Skeletal muscle cell (primary cell): ENCODE measurements around the gene CDK4.
"Not testable (repeated sequence)": the region's sequence is repeated elsewhere in the genome, so short reads cannot be mapped to it uniquely, and the experiment has no call there.

Experiments
- DNase-seq: peaks from one replicate; pipeline ENCODE4 v3.0.0-alpha.2; 2010; ENCODE audit warnings: low read depth
- H3K4me3 ChIP-seq: 2 replicates; pipeline ENCODE4 v1.5.1; 2011; ENCODE audit warnings: low read depth, mild to moderate bottlenecking, control low read depth, low read length, moderate library complexity

Gene CDK4

GRCh38 chr12:57718641-57719528, 33.2 kb downstream of the CDK4 start:
- no peak overlapping the region for H3K4me3 ChIP-seq
- no peak for DNase-seq

DNA sequence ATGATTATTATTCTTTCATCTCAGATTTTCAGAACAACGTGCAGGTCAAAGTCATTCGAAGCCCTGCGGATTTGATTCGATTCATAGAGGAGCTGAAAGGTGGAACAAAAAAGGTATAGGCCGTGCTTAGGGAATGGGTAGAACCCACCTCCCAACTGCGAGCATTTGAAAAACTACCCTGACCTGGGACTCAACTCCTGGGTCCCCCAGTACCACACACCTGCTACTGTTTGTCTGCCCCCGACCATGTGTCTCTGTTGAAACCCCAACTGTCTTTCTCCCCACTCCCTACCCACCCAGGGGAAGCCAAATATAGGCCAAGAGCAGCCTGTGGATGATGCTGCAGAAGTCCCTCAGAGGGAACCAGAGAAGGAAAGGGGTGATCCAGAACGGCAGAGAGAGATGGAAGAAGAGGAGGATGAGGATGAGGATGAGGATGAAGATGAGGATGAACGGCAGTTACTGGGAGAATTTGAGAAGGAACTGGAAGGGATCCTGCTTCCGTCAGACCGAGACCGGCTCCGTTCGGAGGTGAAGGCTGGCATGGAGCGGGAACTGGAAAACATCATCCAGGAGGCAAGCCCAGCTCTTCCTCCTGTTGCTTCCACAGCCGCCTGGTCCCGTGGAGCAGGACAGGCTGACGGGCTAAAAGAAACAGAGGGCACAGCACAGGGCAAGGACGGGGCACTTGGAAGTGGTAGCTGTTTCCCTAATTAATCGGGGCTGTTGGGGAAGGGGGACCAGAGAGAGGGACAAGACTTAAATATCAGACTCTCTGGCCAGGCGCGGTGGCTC, 34.1 kb downstream of the CDK4 start:
- H3K4me3 ChIP-seq, result no peak overlapping the region
- no peak for DNase-seq

- no peak for DNase-seq
- no peak overlapping the region for H3K4me3 ChIP-seq
Observed at GRCh38 chr12:57717131-57717530, 35.0 kb downstream of the CDK4 start.

- no peak overlapping the region for H3K4me3 ChIP-seq
- no peak for DNase-seq
Observed at GRCh38 chr12:57716305-57716704, 35.8 kb downstream of the CDK4 start.

- no peak for DNase-seq
- H3K4me3 ChIP-seq, result no peak overlapping the region
Observed at GRCh38 chr12:57715786-57716185, 36.3 kb downstream of the CDK4 start.

DNA sequence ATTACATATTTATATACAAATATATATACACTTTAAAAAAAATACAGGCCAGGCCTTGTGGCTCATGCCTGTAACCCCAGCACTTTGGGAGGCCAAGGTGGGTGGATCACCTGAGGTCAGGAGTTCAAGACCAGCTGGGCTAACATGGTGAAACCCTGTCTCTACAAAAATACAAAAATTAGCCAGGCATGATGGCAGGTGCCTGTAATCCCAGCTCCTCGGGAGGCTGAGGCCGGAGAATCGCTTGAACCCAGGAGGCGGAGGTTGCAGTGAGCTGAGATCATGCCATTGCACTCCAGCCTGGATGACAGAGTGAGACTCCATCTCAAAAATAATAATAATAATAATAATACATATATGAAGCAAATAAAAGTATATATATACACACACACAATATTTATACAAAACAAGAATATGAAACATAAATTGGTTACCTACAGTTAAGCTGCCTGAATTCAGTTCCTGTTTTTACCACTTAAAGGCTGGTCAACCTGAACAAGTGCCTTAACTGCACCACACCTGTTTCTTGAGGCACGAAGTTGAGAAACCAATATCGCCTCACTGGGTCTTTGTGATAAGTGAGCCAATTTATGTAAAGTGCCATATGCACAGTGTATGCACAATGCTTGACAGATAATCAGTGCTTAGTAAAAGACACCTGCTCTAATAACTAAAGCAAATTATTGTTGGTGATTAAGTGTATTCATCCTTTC, 36.9 kb downstream of the CDK4 start:
- not testable (repeated sequence) for DNase-seq, H3K4me3 ChIP-seq

DNA sequence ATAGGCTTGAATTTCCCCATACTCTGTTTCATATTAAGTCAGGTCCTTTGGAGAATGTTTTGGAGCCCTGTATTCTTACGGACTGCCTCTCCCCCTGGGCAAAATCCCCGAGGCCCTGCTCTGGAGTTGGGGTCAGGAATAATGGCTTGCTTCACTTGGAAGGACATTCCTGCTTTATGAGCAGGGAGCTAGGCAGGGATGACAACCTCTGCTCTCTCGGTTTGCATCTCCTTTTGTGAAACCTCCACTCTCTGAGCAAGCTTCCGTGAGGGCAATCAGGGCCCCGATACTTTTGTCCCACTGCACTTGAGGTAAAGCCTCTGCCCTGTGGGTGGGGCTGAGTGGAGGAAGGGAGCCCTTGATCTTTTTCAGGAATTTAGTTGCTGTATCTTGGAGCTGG, 38.9 kb downstream of the CDK4 start:
- H3K4me3 ChIP-seq, result no peak overlapping the region
- no peak for DNase-seq

DNA sequence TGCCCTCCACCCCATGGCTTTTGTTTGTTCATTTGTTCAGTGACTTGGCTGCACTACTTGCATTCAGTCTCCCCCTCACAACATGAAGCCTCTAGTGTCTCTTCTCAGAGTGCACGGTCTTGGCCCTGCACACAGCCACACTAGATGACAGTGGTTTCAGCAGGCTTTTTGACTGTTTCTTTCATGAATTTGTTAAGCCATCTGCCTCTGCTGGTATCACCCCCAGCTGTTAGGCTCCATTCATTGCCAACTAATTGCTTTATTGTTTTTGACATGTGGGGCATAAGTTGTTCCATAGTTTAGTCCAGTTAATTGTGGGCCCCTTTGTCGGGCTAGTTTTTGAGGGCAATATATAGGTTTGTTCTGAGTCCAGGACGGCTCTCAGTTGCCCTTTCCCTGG, 39.4 kb downstream of the CDK4 start:
- no peak for DNase-seq
- H3K4me3 ChIP-seq, result no peak overlapping the region

- no peak overlapping the region for H3K4me3 ChIP-seq
- no peak for DNase-seq
Observed at GRCh38 chr12:57708296-57708695, 43.8 kb downstream of the CDK4 start.

- H3K4me3 ChIP-seq, result no peak overlapping the region
- DNase-seq, result no peak
Observed at GRCh38 chr12:57707250-57707649, 44.9 kb downstream of the CDK4 start.

DNA sequence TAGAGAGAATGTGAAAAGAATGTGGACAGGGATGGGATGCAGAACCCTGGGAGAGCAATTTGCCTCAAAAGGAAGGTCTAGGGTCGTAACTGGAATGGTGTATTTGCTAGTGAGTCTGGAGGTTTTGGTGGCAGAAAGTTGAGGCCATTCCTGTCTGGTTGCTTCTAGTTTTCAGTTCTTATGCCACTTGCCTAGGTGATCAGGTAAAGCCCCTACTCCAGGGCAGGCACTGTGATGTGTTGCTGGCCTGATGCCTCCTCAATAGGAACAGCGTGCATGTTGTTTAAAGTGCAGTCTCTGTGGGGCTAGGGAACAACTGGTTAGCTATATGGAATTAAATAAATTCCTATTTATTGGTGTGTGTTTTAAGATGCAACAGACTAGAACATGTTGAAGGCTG, 51.8 kb downstream of the CDK4 start:
- no peak for DNase-seq
- no peak overlapping the region for H3K4me3 ChIP-seq

GRCh38 chr12:57698414-57698813, 53.7 kb downstream of the CDK4 start:
- no peak for DNase-seq
- H3K4me3 ChIP-seq, result no peak overlapping the region
